GM13976 (cell line): ENCODE measurements around the gene ITGB3BP.

Source experiments
- DNase-seq: peaks from one replicate; pipeline ENCODE4 v3.0.0; 2012; ENCODE audit warnings: low spot score
- CTCF ChIP-seq: IDR thresholded peaks from 2 replicates; pipeline ENCODE4 v1.5.1; 2012; ENCODE audit warnings: borderline replicate concordance, mild to moderate bottlenecking; ENCODE audit not compliant: insufficient read depth; ENCODE audit errors: extremely low read depth, missing control alignments, control extremely low read depth
- in situ Hi-C: fragments of 300-500 bp; cut with MboI; formaldehyde crosslinking; loops from one replicate; pipeline ENCODE4 v1.12.0; 2022; ENCODE audit warnings: low sequenced_read_pairs, mixed read lengths, inconsistent platforms; ENCODE audit not compliant: unreplicated experiment

The ITGB3BP gene

GRCh38 chr1:63405021-63405420, 118.0 kb downstream of the ITGB3BP start:
- no peak for DNase-seq
- TF ChIP-seq CTCF, result no peak
- in situ Hi-C loops, result no loop called here

GRCh38 chr1:63403386-63403785, 119.6 kb downstream of the ITGB3BP start:
- in situ Hi-C loops, result no loop called here
- no peak for DNase-seq
- no peak for TF ChIP-seq CTCF

- no peak for DNase-seq
- no peak for TF ChIP-seq CTCF
- in situ Hi-C loops, result no loop called here
These were observed 121.1 kb downstream of the ITGB3BP start for GRCh38 chr1:63401945-63402344.
